Measurements from ENCODE around the gene ADRA2C. TPM values are rescaled to one million over a fixed set of nuclear protein-coding genes. Genes with fewer than 3 reads are reported as not detected.
"Not testable (repeated sequence)": the region's sequence is repeated elsewhere in the genome, so short reads cannot be mapped to it uniquely, and the experiment has no call there.

ADRA2C gene
- total and polyA plus RNA-seq, 2 donors = 0.33 to 4.4 TPM

- no peak overlapping the region for H3K4me3 ChIP-seq (ENCODE audit: low read length in 2 of 2)
- H3K4me1 ChIP-seq (ENCODE audit: control insufficient read depth in 2 of 2, insufficient read depth in 2 of 2, low read length in 2 of 2) = no peaks in the 10 kb centered on the region
- no peak for DNase-seq (ENCODE audit: low read depth in 6 of 9, low spot score in 9 of 9)
- 92% methylated on average over 20 of the region's 20 CpGs for WGBS
- no peaks in the 10 kb centered on the region for H3K27me3 ChIP-seq (ENCODE audit: control insufficient read depth in 2 of 2, insufficient read depth in 1 of 2, low read length in 1 of 2)
- H3K27ac ChIP-seq (ENCODE audit: low read depth in 1 of 2, low read length in 1 of 2) = no peak overlapping the region
- H3K9me3 ChIP-seq (ENCODE audit: control insufficient read depth in 2 of 2, insufficient read depth in 1 of 2, low read length in 1 of 2) = no peaks in the 10 kb centered on the region
- H3K36me3 ChIP-seq (ENCODE audit: control insufficient read depth in 2 of 2, insufficient read depth in 2 of 2, low read length in 1 of 2) = no peaks in the 10 kb centered on the region
Measured at GRCh38 chr4:3810796-3811485, 44.8 kb downstream of the ADRA2C start.

DNA sequence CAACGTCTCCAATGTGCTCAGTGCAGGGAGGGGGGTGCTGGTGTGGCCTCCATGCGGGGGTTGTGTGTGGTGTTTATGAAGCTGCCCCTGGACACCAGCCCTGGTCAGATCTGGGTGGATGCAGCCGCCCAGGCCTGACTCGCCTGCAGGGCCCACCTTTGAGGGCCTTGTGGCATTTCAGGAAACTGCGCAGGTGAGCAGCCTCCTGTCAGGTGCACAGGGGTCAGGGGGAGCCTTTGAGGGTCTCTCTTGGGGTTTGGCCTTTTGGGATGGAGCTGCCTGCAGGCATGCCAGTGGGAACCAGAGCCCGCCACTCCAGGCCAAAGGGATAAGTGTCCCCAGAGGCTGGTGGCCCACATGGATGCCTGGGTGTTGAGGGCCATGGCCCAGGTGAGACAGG lies 45.4 kb downstream of the ADRA2C start:
- no peaks in the 10 kb centered on the region for H3K27me3 ChIP-seq (ENCODE audit: control insufficient read depth in 2 of 2, insufficient read depth in 1 of 2, low read length in 1 of 2)
- DNase-seq (ENCODE audit: low read depth in 6 of 9, low spot score in 9 of 9) = no peak
- H3K4me1 ChIP-seq (ENCODE audit: control insufficient read depth in 2 of 2, insufficient read depth in 2 of 2, low read length in 2 of 2) = no peaks in the 10 kb centered on the region
- H3K9me3 ChIP-seq (ENCODE audit: control insufficient read depth in 2 of 2, insufficient read depth in 1 of 2, low read length in 1 of 2) = no peaks in the 10 kb centered on the region
- no peak overlapping the region for H3K27ac ChIP-seq (ENCODE audit: low read depth in 1 of 2, low read length in 1 of 2)
- no peaks in the 10 kb centered on the region for H3K36me3 ChIP-seq (ENCODE audit: control insufficient read depth in 2 of 2, insufficient read depth in 2 of 2, low read length in 1 of 2)
- 87% methylated on average over 6 of the region's 6 CpGs for WGBS
- no peak overlapping the region for H3K4me3 ChIP-seq (ENCODE audit: low read length in 2 of 2)

- no peak overlapping the region for H3K4me3 ChIP-seq (ENCODE audit: low read length in 2 of 2)
- H3K27me3 ChIP-seq (ENCODE audit: control insufficient read depth in 2 of 2, insufficient read depth in 1 of 2, low read length in 1 of 2) = no peaks in the 10 kb centered on the region
- H3K36me3 ChIP-seq (ENCODE audit: control insufficient read depth in 2 of 2, insufficient read depth in 2 of 2, low read length in 1 of 2) = no peaks in the 10 kb centered on the region
- WGBS = 89% methylated on average over 19 of the region's 19 CpGs
- H3K27ac ChIP-seq (ENCODE audit: low read depth in 1 of 2, low read length in 1 of 2) = no peak overlapping the region
- no peak for DNase-seq (ENCODE audit: low read depth in 6 of 9, low spot score in 9 of 9)
- H3K9me3 ChIP-seq (ENCODE audit: control insufficient read depth in 2 of 2, insufficient read depth in 1 of 2, low read length in 1 of 2) = no peaks in the 10 kb centered on the region
- H3K4me1 ChIP-seq (ENCODE audit: control insufficient read depth in 2 of 2, insufficient read depth in 2 of 2, low read length in 2 of 2) = no peaks in the 10 kb centered on the region
Measured at GRCh38 chr4:3812211-3812934, 46.2 kb downstream of the ADRA2C start.

GRCh38 chr4:3813151-3814052 lies 47.2 kb downstream of the ADRA2C start:
- Histone ChIP-seq H3K4me1 (ENCODE audit: control insufficient read depth in 2 of 2, insufficient read depth in 2 of 2, low read length in 2 of 2) (no peaks in the 10 kb centered on the region), H3K4me3 (ENCODE audit: low read length in 2 of 2) (no peak overlapping the region), H3K36me3 (ENCODE audit: control insufficient read depth in 2 of 2, insufficient read depth in 2 of 2, low read length in 1 of 2) (no peaks in the 10 kb centered on the region), H3K27me3 (ENCODE audit: control insufficient read depth in 2 of 2, insufficient read depth in 1 of 2, low read length in 1 of 2) (no peaks in the 10 kb centered on the region), H3K27ac (ENCODE audit: low read depth in 1 of 2, low read length in 1 of 2) (no peak overlapping the region), H3K9me3 (ENCODE audit: control insufficient read depth in 2 of 2, insufficient read depth in 1 of 2, low read length in 1 of 2) (no peaks in the 10 kb centered on the region)
- DNase-seq (ENCODE audit: low read depth in 6 of 9, low spot score in 9 of 9) = no peak
- 87% methylated on average over 29 of the region's 29 CpGs for WGBS

DNA sequence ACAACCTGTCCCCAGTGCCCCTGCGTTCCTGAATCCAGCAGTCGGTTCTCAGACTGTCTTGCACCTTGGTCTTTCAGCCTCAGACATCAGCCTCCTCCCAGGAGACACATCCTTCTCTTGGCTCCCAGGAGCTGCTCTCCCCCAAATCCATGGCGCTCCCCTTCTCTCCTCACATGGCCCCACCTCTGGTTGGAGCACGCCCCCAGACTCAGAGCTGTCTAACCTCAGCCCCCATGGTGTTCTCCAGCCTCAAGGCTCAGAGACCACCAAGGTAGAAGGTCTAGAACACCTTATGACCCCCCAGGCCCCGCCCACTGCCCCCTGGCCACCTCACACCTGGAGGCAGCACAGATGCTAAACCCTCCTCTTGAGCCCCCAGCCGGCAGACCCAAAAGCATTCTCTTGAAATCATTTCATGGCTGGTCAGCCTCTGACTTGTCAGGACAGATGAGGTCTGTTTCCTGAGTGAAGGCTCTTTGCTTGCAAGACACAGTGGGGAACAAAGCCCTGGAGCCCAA lies 47.9 kb downstream of the ADRA2C start:
- Histone ChIP-seq H3K4me1 (ENCODE audit: control insufficient read depth in 2 of 2, insufficient read depth in 2 of 2, low read length in 2 of 2) (no peaks in the 10 kb centered on the region), H3K4me3 (ENCODE audit: low read length in 2 of 2) (no peak overlapping the region), H3K9me3 (ENCODE audit: control insufficient read depth in 2 of 2, insufficient read depth in 1 of 2, low read length in 1 of 2) (no peaks in the 10 kb centered on the region), H3K27ac (ENCODE audit: low read depth in 1 of 2, low read length in 1 of 2) (no peak overlapping the region), H3K27me3 (ENCODE audit: control insufficient read depth in 2 of 2, insufficient read depth in 1 of 2, low read length in 1 of 2) (no peaks in the 10 kb centered on the region), H3K36me3 (ENCODE audit: control insufficient read depth in 2 of 2, insufficient read depth in 2 of 2, low read length in 1 of 2) (no peaks in the 10 kb centered on the region)
- DNase-seq (ENCODE audit: low read depth in 6 of 9, low spot score in 9 of 9) = no peak
- 88% methylated on average over 6 of the region's 6 CpGs for WGBS

DNA sequence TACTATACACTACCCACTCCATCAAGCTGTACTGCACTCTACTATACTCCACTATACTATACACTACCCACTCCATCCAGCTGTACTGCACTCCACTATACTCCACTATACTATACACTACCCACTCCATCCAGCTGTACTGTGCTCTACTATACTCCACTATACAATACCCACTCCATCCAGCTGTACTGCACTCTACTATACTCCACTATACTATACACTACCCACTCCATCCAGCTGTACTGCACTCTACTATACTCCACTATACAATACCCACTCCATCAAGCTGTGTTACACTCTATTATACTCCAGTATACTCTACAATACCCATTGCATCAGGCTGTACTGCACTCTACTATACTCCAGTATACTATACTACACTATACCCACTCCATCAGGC lies 48.7 kb downstream of the ADRA2C start:
- not testable (repeated sequence) for DNase-seq (ENCODE audit: low read depth in 6 of 9, low spot score in 9 of 9); H3K27ac ChIP-seq (ENCODE audit: low read depth in 1 of 2, low read length in 1 of 2); H3K36me3 ChIP-seq (ENCODE audit: control insufficient read depth in 2 of 2, insufficient read depth in 2 of 2, low read length in 1 of 2); H3K4me1 ChIP-seq (ENCODE audit: control insufficient read depth in 2 of 2, insufficient read depth in 2 of 2, low read length in 2 of 2); H3K4me3 ChIP-seq (ENCODE audit: low read length in 2 of 2); H3K9me3 ChIP-seq (ENCODE audit: control insufficient read depth in 2 of 2, insufficient read depth in 1 of 2, low read length in 1 of 2); H3K27me3 ChIP-seq (ENCODE audit: control insufficient read depth in 2 of 2, insufficient read depth in 1 of 2, low read length in 1 of 2)

- Histone ChIP-seq H3K36me3 (ENCODE audit: control insufficient read depth in 2 of 2, insufficient read depth in 2 of 2, low read length in 1 of 2) (no peaks in the 10 kb centered on the region), H3K4me1 (ENCODE audit: control insufficient read depth in 2 of 2, insufficient read depth in 2 of 2, low read length in 2 of 2) (no peaks in the 10 kb centered on the region), H3K4me3 (ENCODE audit: low read length in 2 of 2) (no peak overlapping the region), H3K27ac (ENCODE audit: low read depth in 1 of 2, low read length in 1 of 2) (no peak overlapping the region), H3K27me3 (ENCODE audit: control insufficient read depth in 2 of 2, insufficient read depth in 1 of 2, low read length in 1 of 2) (no peaks in the 10 kb centered on the region), H3K9me3 (ENCODE audit: control insufficient read depth in 2 of 2, insufficient read depth in 1 of 2, low read length in 1 of 2) (peaks cover 0 to 2% of the 10 kb centered on the region in 2 donors)
- no peak for DNase-seq (ENCODE audit: low read depth in 6 of 9, low spot score in 9 of 9)
- WGBS = 88% methylated on average over 8 of the region's 8 CpGs
Measured at GRCh38 chr4:3816256-3816825, 50.2 kb downstream of the ADRA2C start.

GRCh38 chr4:3816983-3817960 lies 51.1 kb downstream of the ADRA2C start:
- peaks cover 0 to 2% of the 10 kb centered on the region in 2 donors for H3K9me3 ChIP-seq (ENCODE audit: control insufficient read depth in 2 of 2, insufficient read depth in 1 of 2, low read length in 1 of 2)
- no peaks in the 10 kb centered on the region for H3K4me1 ChIP-seq (ENCODE audit: control insufficient read depth in 2 of 2, insufficient read depth in 2 of 2, low read length in 2 of 2)
- WGBS = 88% methylated on average over 12 of the region's 12 CpGs
- no peak for DNase-seq (ENCODE audit: low read depth in 6 of 9, low spot score in 9 of 9)
- H3K36me3 ChIP-seq (ENCODE audit: control insufficient read depth in 2 of 2, insufficient read depth in 2 of 2, low read length in 1 of 2) = no peaks in the 10 kb centered on the region
- H3K27ac ChIP-seq (ENCODE audit: low read depth in 1 of 2, low read length in 1 of 2) = no peak overlapping the region
- H3K27me3 ChIP-seq (ENCODE audit: control insufficient read depth in 2 of 2, insufficient read depth in 1 of 2, low read length in 1 of 2) = no peaks in the 10 kb centered on the region
- H3K4me3 ChIP-seq (ENCODE audit: low read length in 2 of 2) = no peak overlapping the region
